Measurements from ENCODE around the gene SLC24A3.

SLC24A3 gene

DNA sequence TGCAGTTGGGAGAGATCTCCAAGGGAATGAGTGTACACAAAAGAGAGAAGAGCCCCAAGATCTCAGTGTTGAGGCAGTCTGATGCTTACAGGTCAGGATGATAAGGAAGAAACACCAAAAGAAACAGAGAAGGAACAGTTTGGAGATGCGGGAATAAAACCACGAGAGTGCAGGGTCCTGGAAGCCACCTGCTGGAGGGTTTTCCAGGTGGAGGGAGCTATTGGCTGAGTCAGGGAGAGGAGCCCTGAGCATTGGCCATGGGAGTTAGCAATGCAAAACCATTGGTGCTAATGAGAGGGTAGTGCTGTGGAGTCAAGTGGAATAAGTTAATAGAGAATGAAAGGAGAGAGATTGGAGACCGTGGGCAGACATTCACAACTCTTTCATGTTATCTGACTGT is 506.4 kb downstream of the SLC24A3 start:
- H3K27me3 ChIP-seq (ENCODE audit: control insufficient read depth, insufficient read depth, low read length), result no peaks in the 10 kb centered on the region
- H3K9ac ChIP-seq (ENCODE audit: low read length), result no peak overlapping the region
- no peak overlapping the region for H3K4me3 ChIP-seq (ENCODE audit: low read length)
- H3K36me3 ChIP-seq (ENCODE audit: control insufficient read depth, insufficient read depth, low read length), result no peaks in the 10 kb centered on the region
- H3K27ac ChIP-seq (ENCODE audit: low read depth, low read length), result no peak overlapping the region
- H3K4me1 ChIP-seq (ENCODE audit: control insufficient read depth, insufficient read depth, low read length), result no peaks in the 10 kb centered on the region

DNA sequence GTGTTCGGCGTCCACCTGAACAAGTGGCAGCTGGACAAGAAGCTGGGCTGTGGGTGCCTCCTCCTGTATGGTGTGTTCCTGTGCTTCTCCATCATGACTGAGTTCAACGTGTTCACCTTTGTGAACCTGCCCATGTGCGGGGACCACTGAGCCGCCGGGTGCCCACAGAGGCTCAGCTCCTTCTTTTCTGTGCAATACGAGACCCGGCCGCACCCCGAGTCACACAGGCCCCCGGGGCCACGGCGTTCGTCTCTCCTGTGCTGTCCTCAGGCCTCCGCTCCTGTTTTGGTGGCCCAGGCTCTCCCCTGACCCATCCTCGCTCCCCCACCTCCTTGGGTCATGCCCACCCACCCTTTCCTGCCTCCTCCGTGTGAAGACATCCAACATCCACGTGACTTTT is 508.5 kb downstream of the SLC24A3 start:
- H3K27ac ChIP-seq (ENCODE audit: low read depth, low read length), result no peak overlapping the region
- H3K9ac ChIP-seq (ENCODE audit: low read length), result no peak overlapping the region
- no peaks in the 10 kb centered on the region for H3K27me3 ChIP-seq (ENCODE audit: control insufficient read depth, insufficient read depth, low read length)

GRCh38 chr20:19723051-19723450 is 510.6 kb downstream of the SLC24A3 start:
- H3K27me3 ChIP-seq (ENCODE audit: control insufficient read depth, insufficient read depth, low read length), result no peaks in the 10 kb centered on the region
- H3K4me1 ChIP-seq (ENCODE audit: control insufficient read depth, insufficient read depth, low read length), result no peaks in the 10 kb centered on the region
- H3K9ac ChIP-seq (ENCODE audit: low read length), result no peak overlapping the region
- H3K27ac ChIP-seq (ENCODE audit: low read depth, low read length), result no peak overlapping the region
- H3K4me3 ChIP-seq (ENCODE audit: low read length), result no peak overlapping the region
- H3K36me3 ChIP-seq (ENCODE audit: control insufficient read depth, insufficient read depth, low read length), result no peaks in the 10 kb centered on the region

More for the DNA sequence above, 508.5 kb downstream of the SLC24A3 start:
- Histone ChIP-seq H3K36me3 (ENCODE audit: control insufficient read depth, insufficient read depth, low read length) (no peaks in the 10 kb centered on the region), H3K4me1 (ENCODE audit: control insufficient read depth, insufficient read depth, low read length) (no peaks in the 10 kb centered on the region), H3K4me3 (ENCODE audit: low read length) (no peak overlapping the region)

DNA sequence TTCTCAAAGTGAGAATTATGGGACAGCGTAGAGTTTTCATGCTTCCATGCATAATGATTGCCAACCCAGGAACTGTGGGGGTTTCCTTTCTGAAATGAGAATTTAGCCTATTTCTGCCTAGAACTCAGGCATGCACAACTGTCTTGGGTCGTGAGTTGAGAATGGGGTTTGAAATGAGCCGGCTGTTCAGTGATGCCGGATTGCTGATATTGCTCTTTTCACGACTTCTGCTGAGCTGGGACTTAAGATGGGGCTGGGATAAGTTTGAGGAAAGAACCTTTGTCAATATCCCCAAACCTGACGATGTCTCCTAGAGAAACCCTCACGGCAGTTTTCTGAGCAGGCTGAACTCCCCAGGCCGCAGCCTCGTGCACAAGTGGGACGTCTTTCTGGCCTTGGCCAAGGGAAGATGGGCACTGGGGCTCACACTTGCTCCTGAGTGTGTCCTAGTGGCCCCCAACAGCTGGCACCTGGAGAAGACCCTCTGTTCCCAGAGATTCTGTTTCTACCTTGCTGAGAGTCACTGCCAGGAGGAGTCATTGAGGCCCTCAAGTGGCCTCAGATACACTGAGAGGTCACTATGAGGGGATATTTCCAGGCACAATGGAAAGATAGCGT is 511.5 kb downstream of the SLC24A3 start:
- Histone ChIP-seq H3K4me1 (ENCODE audit: control insufficient read depth, insufficient read depth, low read length) (no peaks in the 10 kb centered on the region), H3K36me3 (ENCODE audit: control insufficient read depth, insufficient read depth, low read length) (no peaks in the 10 kb centered on the region), H3K4me3 (ENCODE audit: low read length) (no peak overlapping the region), H3K27me3 (ENCODE audit: control insufficient read depth, insufficient read depth, low read length) (no peaks in the 10 kb centered on the region), H3K9ac (ENCODE audit: low read length) (no peak overlapping the region), H3K27ac (ENCODE audit: low read depth, low read length) (no peak overlapping the region)

DNA sequence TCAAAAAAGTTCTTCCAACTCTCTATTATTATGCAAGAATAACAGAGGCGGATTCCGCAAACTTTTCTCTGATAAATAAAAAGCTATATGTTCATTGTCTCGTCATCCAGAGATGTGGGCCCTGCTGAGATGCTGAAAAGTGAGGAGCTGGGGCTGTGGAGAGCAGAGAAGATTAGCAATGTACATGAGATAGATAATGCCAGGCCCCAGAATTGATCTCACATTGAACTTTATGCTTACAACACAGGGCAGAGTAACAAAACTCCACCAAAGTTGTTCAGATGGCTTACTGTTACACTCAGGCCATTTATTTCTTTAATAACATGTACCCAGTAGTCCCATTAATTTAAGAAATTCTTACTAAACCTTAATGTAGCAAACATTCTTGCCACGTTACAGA is 512.9 kb downstream of the SLC24A3 start:
- H3K4me3 ChIP-seq (ENCODE audit: low read length), result no peak overlapping the region
- no peak overlapping the region for H3K9ac ChIP-seq (ENCODE audit: low read length)
- H3K27ac ChIP-seq (ENCODE audit: low read depth, low read length), result no peak overlapping the region
- no peaks in the 10 kb centered on the region for H3K36me3 ChIP-seq (ENCODE audit: control insufficient read depth, insufficient read depth, low read length)
- no peaks in the 10 kb centered on the region for H3K27me3 ChIP-seq (ENCODE audit: control insufficient read depth, insufficient read depth, low read length)
- H3K4me1 ChIP-seq (ENCODE audit: control insufficient read depth, insufficient read depth, low read length), result no peaks in the 10 kb centered on the region

DNA sequence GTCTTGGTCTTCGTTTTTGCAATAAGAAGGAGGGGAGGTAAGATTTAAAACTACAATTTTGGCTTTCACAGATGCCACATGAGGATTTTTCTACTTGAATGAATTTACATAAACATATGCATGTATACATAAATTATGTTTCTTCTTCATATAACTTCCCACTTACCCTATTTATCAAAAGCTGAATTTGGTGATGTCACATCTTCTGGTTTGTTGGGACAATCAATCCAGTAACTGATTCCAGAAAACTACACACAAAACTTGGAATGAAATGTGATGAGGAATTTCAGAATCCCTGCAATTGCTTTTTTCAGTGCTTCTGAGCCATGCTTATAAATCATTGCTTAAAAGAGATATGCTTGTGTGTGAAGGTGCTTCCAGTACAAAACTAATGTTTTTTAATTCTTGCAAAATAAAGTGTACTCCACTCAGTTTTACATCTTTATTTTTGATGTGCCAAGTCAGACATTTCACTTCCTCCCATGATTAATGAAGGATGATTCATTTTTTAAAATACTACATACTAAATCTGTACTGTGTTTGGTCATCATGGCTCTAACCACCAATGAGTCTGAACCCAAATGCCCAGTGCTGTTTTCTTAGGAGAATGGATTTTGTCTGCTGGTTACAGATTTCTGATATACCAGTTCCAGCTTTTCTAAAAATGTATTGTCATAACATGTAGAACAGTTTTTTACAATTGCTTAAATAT is 513.5 kb downstream of the SLC24A3 start:
- H3K27me3 ChIP-seq (ENCODE audit: control insufficient read depth, insufficient read depth, low read length), result no peaks in the 10 kb centered on the region
- no peaks in the 10 kb centered on the region for H3K4me1 ChIP-seq (ENCODE audit: control insufficient read depth, insufficient read depth, low read length)
- no peak overlapping the region for H3K9ac ChIP-seq (ENCODE audit: low read length)
- no peak overlapping the region for H3K4me3 ChIP-seq (ENCODE audit: low read length)
- H3K36me3 ChIP-seq (ENCODE audit: control insufficient read depth, insufficient read depth, low read length), result no peaks in the 10 kb centered on the region
- H3K27ac ChIP-seq (ENCODE audit: low read depth, low read length), result no peak overlapping the region

GRCh38 chr20:19727251-19727847 is 514.9 kb downstream of the SLC24A3 start:
- H3K4me3 ChIP-seq (ENCODE audit: low read length), result no peak overlapping the region
- H3K27me3 ChIP-seq (ENCODE audit: control insufficient read depth, insufficient read depth, low read length), result no peaks in the 10 kb centered on the region
- no peaks in the 10 kb centered on the region for H3K36me3 ChIP-seq (ENCODE audit: control insufficient read depth, insufficient read depth, low read length)
- no peak overlapping the region for H3K9ac ChIP-seq (ENCODE audit: low read length)
- H3K4me1 ChIP-seq (ENCODE audit: control insufficient read depth, insufficient read depth, low read length), result no peaks in the 10 kb centered on the region
- H3K27ac ChIP-seq (ENCODE audit: low read depth, low read length), result no peak overlapping the region

- H3K36me3 ChIP-seq (ENCODE audit: control insufficient read depth, insufficient read depth, low read length), result no peaks in the 10 kb centered on the region
- H3K4me3 ChIP-seq (ENCODE audit: low read length), result no peak overlapping the region
- no peak overlapping the region for H3K27ac ChIP-seq (ENCODE audit: low read depth, low read length)
- H3K4me1 ChIP-seq (ENCODE audit: control insufficient read depth, insufficient read depth, low read length), result no peaks in the 10 kb centered on the region
- H3K27me3 ChIP-seq (ENCODE audit: control insufficient read depth, insufficient read depth, low read length), result no peaks in the 10 kb centered on the region
- H3K9ac ChIP-seq (ENCODE audit: low read length), result no peak overlapping the region
These were observed 517.2 kb downstream of the SLC24A3 start for GRCh38 chr20:19729672-19730071.

DNA sequence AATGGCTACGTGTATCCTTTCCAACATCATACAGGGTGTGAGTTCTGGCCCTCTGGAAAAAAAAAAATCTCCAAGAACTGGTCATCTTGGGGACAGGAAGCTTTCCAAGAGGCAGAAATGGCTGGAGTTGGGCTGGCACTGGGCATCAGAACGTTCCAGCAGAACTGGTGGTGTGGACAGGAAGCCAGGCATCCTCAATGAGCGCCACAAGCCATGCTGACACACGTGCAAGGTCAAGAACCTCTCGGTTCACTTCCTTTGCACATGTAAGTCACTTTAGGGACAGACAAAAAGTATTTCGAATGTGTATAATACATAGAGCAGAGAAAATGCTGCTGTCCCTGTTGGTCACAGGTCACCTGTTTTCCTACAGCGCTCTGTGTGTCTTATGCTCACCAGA is 518.3 kb downstream of the SLC24A3 start:
- Histone ChIP-seq H3K4me1 (ENCODE audit: control insufficient read depth, insufficient read depth, low read length) (no peaks in the 10 kb centered on the region), H3K27me3 (ENCODE audit: control insufficient read depth, insufficient read depth, low read length) (no peaks in the 10 kb centered on the region), H3K9ac (ENCODE audit: low read length) (no peak overlapping the region), H3K27ac (ENCODE audit: low read depth, low read length) (no peak overlapping the region), H3K4me3 (ENCODE audit: low read length) (no peak overlapping the region), H3K36me3 (ENCODE audit: control insufficient read depth, insufficient read depth, low read length) (no peaks in the 10 kb centered on the region)

- no peaks in the 10 kb centered on the region for H3K36me3 ChIP-seq (ENCODE audit: control insufficient read depth, insufficient read depth, low read length)
- H3K27ac ChIP-seq (ENCODE audit: low read depth, low read length), result no peak overlapping the region
- H3K4me1 ChIP-seq (ENCODE audit: control insufficient read depth, insufficient read depth, low read length), result no peaks in the 10 kb centered on the region
- no peak overlapping the region for H3K9ac ChIP-seq (ENCODE audit: low read length)
- H3K4me3 ChIP-seq (ENCODE audit: low read length), result no peak overlapping the region
- H3K27me3 ChIP-seq (ENCODE audit: control insufficient read depth, insufficient read depth, low read length), result no peaks in the 10 kb centered on the region
These were observed 522.4 kb downstream of the SLC24A3 start for GRCh38 chr20:19734811-19735210.

DNA sequence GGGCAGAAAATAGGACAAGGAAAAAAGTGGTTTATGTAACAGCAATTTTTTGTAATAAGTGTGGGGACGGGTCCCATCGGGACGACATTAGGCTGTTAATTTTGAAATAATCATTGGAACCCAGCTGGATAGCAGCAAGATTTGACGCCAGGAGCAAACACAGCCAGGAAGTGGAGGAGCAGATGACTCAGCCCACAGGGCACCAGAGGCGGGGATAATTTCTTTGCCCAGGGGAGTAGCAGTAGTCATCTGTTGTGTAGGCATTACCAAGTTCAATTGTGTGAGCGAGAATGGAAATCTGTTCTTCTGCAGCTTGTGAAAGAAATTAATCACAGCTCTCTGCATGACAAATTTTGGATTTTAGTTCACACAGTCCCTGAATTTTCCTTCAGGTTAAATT is 523.0 kb downstream of the SLC24A3 start:
- Histone ChIP-seq H3K9ac (ENCODE audit: low read length) (no peak overlapping the region), H3K27ac (ENCODE audit: low read depth, low read length) (no peak overlapping the region), H3K36me3 (ENCODE audit: control insufficient read depth, insufficient read depth, low read length) (no peaks in the 10 kb centered on the region), H3K27me3 (ENCODE audit: control insufficient read depth, insufficient read depth, low read length) (no peaks in the 10 kb centered on the region), H3K4me3 (ENCODE audit: low read length) (no peak overlapping the region), H3K4me1 (ENCODE audit: control insufficient read depth, insufficient read depth, low read length) (no peaks in the 10 kb centered on the region)

DNA sequence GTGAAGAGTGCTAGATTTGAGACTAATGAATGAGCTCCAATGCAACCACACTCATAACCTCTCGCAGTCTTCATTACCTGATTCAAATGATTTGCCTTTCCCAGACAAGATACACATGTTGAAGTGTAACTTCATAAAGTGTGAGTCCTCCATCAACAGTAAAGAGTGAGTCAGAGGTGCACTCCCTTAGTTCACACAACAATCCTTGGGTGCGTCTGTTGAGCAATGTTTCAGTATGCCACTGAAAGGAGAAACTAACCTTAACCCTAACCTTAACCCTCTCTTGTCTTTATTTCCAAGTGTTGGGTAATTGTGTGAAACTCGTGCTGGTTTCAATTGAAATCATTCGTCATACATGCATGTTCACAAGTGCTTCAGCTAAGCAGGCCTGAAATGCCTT is 524.6 kb downstream of the SLC24A3 start:
- Histone ChIP-seq H3K27me3 (ENCODE audit: control insufficient read depth, insufficient read depth, low read length) (no peaks in the 10 kb centered on the region), H3K9ac (ENCODE audit: low read length) (no peak overlapping the region), H3K4me1 (ENCODE audit: control insufficient read depth, insufficient read depth, low read length) (no peaks in the 10 kb centered on the region), H3K27ac (ENCODE audit: low read depth, low read length) (no peak overlapping the region), H3K4me3 (ENCODE audit: low read length) (no peak overlapping the region), H3K36me3 (ENCODE audit: control insufficient read depth, insufficient read depth, low read length) (no peaks in the 10 kb centered on the region)

GRCh38 chr20:19738951-19739350 is 526.5 kb downstream of the SLC24A3 start:
- H3K4me1 ChIP-seq (ENCODE audit: control insufficient read depth, insufficient read depth, low read length), result no peaks in the 10 kb centered on the region
- H3K36me3 ChIP-seq (ENCODE audit: control insufficient read depth, insufficient read depth, low read length), result no peaks in the 10 kb centered on the region
- no peak overlapping the region for H3K9ac ChIP-seq (ENCODE audit: low read length)
- no peak overlapping the region for H3K4me3 ChIP-seq (ENCODE audit: low read length)
- no peak overlapping the region for H3K27ac ChIP-seq (ENCODE audit: low read depth, low read length)
- no peaks in the 10 kb centered on the region for H3K27me3 ChIP-seq (ENCODE audit: control insufficient read depth, insufficient read depth, low read length)

All from rectal smooth muscle tissue (tissue), 1 donor.